ENCODE measurements around the gene SLC44A1.
A peak's percentile ranks its signal among the peaks of the same experiment; 100 is the strongest.

Gene SLC44A1

GRCh38 chr9:105468875-105469274, 224.4 kb downstream of the SLC44A1 start:
- TF ChIP-seq CTCF (IDR thresholded peaks at IDR 0.05; ENCODE audit: low read length) (no peak), EZH2 (IDR thresholded peaks at IDR 0.05; ENCODE audit: borderline replicate concordance, low read length) (no peak)
- H2AFZ ChIP-seq (ENCODE audit: low read length): no peak overlapping the region

DNA sequence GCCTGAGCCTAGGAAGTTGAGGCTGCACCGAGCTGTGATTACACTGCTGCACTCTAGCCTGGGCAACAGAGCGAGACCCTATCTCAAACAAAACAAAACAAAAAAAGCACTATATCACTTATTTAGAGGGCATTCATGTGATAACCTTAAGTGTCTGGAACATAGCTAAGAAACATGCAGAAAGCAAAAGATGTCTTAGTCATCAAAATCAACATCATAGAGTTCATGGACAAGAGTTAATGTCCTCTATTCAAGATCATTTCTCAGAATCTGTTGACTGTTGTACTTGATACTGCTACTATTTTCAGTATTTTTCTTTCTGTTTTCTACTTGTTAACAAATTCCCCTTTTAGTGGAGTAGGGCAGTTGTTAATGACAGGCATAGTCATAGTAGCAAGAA, 228.8 kb downstream of the SLC44A1 start:
- no peak overlapping the region for H2AFZ ChIP-seq (ENCODE audit: low read length)
- H3K9me3 ChIP-seq (ENCODE audit: low read length): no peaks in the 10 kb centered on the region
- H4K20me1 ChIP-seq (ENCODE audit: insufficient read depth, low read length): no peaks in the 10 kb centered on the region
- H3K79me2 ChIP-seq (ENCODE audit: insufficient read depth, low read length): no peaks in the 10 kb centered on the region
- no peak for TF ChIP-seq CTCF (IDR thresholded peaks at IDR 0.05; ENCODE audit: low read length)
- no peak for TF ChIP-seq EZH2 (IDR thresholded peaks at IDR 0.05; ENCODE audit: borderline replicate concordance, low read length)
- peaks cover 5% of the 10 kb centered on the region for H3K36me3 ChIP-seq (ENCODE audit: insufficient read depth, low read length)
- 0 out of 2 replicates have a peak, but pooled peaks cover 4% of the 10 kb centered on the region for H3F3A ChIP-seq (ENCODE audit: insufficient read depth, low read length)
- no peaks in the 10 kb centered on the region for H3K27me3 ChIP-seq (ENCODE audit: insufficient read depth, low read length)
- no peak overlapping the region for H3K4me3 ChIP-seq (ENCODE audit: low read depth, low read length, poor library complexity, severe bottlenecking)
- no peaks in the 10 kb centered on the region for H3K4me1 ChIP-seq (ENCODE audit: insufficient read depth, low read length, severe bottlenecking)
- no peaks in the 10 kb centered on the region for H3K9me2 ChIP-seq (ENCODE audit: low read depth, low read length)
- no peak overlapping the region for H3K27ac ChIP-seq (ENCODE audit: low read depth, low read length, poor library complexity, severe bottlenecking)
- H3K4me2 ChIP-seq (ENCODE audit: low read length): no peak overlapping the region
- H3K9ac ChIP-seq (ENCODE audit: low read length): no peak overlapping the region

More at GRCh38 chr9:105468875-105469274, 224.4 kb downstream of the SLC44A1 start:
- Histone ChIP-seq H3K79me2 (ENCODE audit: insufficient read depth, low read length) (no peaks in the 10 kb centered on the region), H3K4me3 (ENCODE audit: low read depth, low read length, poor library complexity, severe bottlenecking) (no peak overlapping the region), H3K9ac (ENCODE audit: low read length) (no peak overlapping the region), H3K36me3 (ENCODE audit: insufficient read depth, low read length) (peaks cover 5% of the 10 kb centered on the region), H4K20me1 (ENCODE audit: insufficient read depth, low read length) (no peaks in the 10 kb centered on the region), H3K27ac (ENCODE audit: low read depth, low read length, poor library complexity, severe bottlenecking) (no peak overlapping the region), H3K4me1 (ENCODE audit: insufficient read depth, low read length, severe bottlenecking) (no peaks in the 10 kb centered on the region), H3K27me3 (ENCODE audit: insufficient read depth, low read length) (no peaks in the 10 kb centered on the region), H3K9me3 (ENCODE audit: low read length) (no peaks in the 10 kb centered on the region), H3K9me2 (ENCODE audit: low read depth, low read length) (no peaks in the 10 kb centered on the region), H3K4me2 (ENCODE audit: low read length) (no peak overlapping the region), H3F3A (ENCODE audit: insufficient read depth, low read length) (no peaks in the 10 kb centered on the region; the same call in 1 of the 2 replicates)

DNA sequence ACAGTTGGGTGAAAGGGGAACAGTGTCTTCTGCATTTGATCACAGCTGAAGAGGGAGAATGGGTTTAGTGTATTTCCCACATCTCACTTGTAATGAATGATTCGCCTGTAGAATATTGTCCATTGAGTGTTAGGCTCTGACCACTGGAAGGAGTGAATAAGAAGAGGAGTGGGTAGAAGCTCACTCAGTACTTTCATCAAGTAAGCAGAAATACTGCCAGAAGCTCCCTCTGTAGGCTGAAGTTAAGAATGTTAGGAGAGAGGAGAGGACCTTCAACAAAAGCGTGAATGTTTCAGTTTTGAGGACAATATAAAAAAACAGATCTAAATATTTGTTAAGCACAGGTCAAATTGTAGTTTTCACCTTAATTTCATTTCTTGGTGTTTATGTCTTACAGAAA, 230.9 kb downstream of the SLC44A1 start:
- Histone ChIP-seq H3K9me2 (ENCODE audit: low read depth, low read length) (no peaks in the 10 kb centered on the region), H3K27ac (ENCODE audit: low read depth, low read length, poor library complexity, severe bottlenecking) (no peak overlapping the region), H3K9ac (ENCODE audit: low read length) (no peak overlapping the region), H3K4me3 (ENCODE audit: low read depth, low read length, poor library complexity, severe bottlenecking) (no peak overlapping the region), H3K4me1 (ENCODE audit: insufficient read depth, low read length, severe bottlenecking) (no peaks in the 10 kb centered on the region), H3K36me3 (ENCODE audit: insufficient read depth, low read length) (no peaks in the 10 kb centered on the region), H3F3A (ENCODE audit: insufficient read depth, low read length) (0 out of 2 replicates have a peak, but pooled peaks cover 4% of the 10 kb centered on the region), H3K27me3 (ENCODE audit: insufficient read depth, low read length) (no peaks in the 10 kb centered on the region), H2AFZ (ENCODE audit: low read length) (no peak overlapping the region), H3K79me2 (ENCODE audit: insufficient read depth, low read length) (no peaks in the 10 kb centered on the region), H3K4me2 (ENCODE audit: low read length) (no peak overlapping the region), H4K20me1 (ENCODE audit: insufficient read depth, low read length) (no peaks in the 10 kb centered on the region), H3K9me3 (ENCODE audit: low read length) (no peaks in the 10 kb centered on the region)
- TF ChIP-seq CTCF (IDR thresholded peaks at IDR 0.05; ENCODE audit: low read length): peak; percentile 42; the same call in 1 of the 2 replicates
- no peak for TF ChIP-seq EZH2 (IDR thresholded peaks at IDR 0.05; ENCODE audit: borderline replicate concordance, low read length)

All from OCI-LY1 (cell line).